SK-N-SH treated with all-trans-retinoic acid at 6 μM for 48 hours (cell line): ENCODE data around the gene SRPX2.

Source experiments
- ARNTL ChIP-seq: fragments of 450-650 bp; formaldehyde crosslinking; IDR thresholded peaks from 2 replicates; pipeline ENCODE4 v1.5.0; 2020; ENCODE audit warnings: low read depth, mild to moderate bottlenecking, moderate library complexity, borderline replicate concordance
- CREB5 ChIP-seq: fragments of 250-450 bp; sonication (Bioruptor Pico); IDR thresholded peaks from 2 replicates; pipeline ENCODE4 v1.5.1; 2020; ENCODE audit warnings: low read depth, mild to moderate bottlenecking, moderate library complexity
- CSDC2 ChIP-seq: fragments of 250-450 bp; sonication (Bioruptor Pico); IDR thresholded peaks from 2 replicates; pipeline ENCODE4 v1.5.0; 2020; ENCODE audit warnings: mild to moderate bottlenecking, moderate library complexity
- ESRRG ChIP-seq: fragments of 250-450 bp; sonication (Bioruptor Pico); IDR thresholded peaks from 2 replicates; pipeline ENCODE4 v1.6.1; 2021; ENCODE audit warnings: mild to moderate bottlenecking
- OSR1 ChIP-seq: fragments of 250-450 bp; sonication (Bioruptor Pico); IDR thresholded peaks from 2 replicates; pipeline ENCODE4 v1.8.0; 2022; ENCODE audit warnings: moderate library complexity, mild to moderate bottlenecking, inconsistent platforms
- PATZ1 ChIP-seq: fragments of 250-450 bp; sonication (Bioruptor Pico); IDR thresholded peaks from 2 replicates; pipeline ENCODE4 v1.8.0; 2020; ENCODE audit warnings: mild to moderate bottlenecking, moderate library complexity, borderline replicate concordance
- RARB ChIP-seq: fragments of 250-450 bp; sonication (Bioruptor Pico); IDR thresholded peaks from 2 replicates; pipeline ENCODE4 v1.8.0; 2021; ENCODE audit warnings: mild to moderate bottlenecking, moderate library complexity
- SNAI2 ChIP-seq: fragments of 250-450 bp; sonication (Bioruptor Pico); IDR thresholded peaks from 2 replicates; pipeline ENCODE4 v1.5.0; 2020; ENCODE audit warnings: mild to moderate bottlenecking, moderate library complexity
- TSHZ2 ChIP-seq: fragments of 250-450 bp; sonication (Bioruptor Pico); IDR thresholded peaks from 2 replicates; pipeline ENCODE4 v1.5.0; 2020; ENCODE audit warnings: mild to moderate bottlenecking, moderate library complexity
- ZC3H10 ChIP-seq: fragments of 250-450 bp; sonication (Bioruptor Pico); IDR thresholded peaks from 2 replicates; pipeline ENCODE4 v1.5.1; 2021; ENCODE audit warnings: mild to moderate bottlenecking, moderate library complexity
- ZFP3 ChIP-seq: fragments of 250-450 bp; sonication (Bioruptor Pico); IDR thresholded peaks from 2 replicates; pipeline ENCODE4 v1.5.0; 2020; ENCODE audit warnings: mild to moderate bottlenecking, moderate library complexity
- ZFP30 ChIP-seq: fragments of 450-650 bp; formaldehyde crosslinking; IDR thresholded peaks from 2 replicates; pipeline ENCODE4 v1.5.0; 2022; ENCODE audit warnings: mild to moderate bottlenecking, moderate library complexity
- ZNF565 ChIP-seq: fragments of 450-650 bp; formaldehyde crosslinking; conservative IDR thresholded peaks from 2 replicates; pipeline ENCODE4 v1.5.0; 2020; ENCODE audit warnings: low read depth, mild to moderate bottlenecking, moderate library complexity
- ZNF70 ChIP-seq: fragments of 450-650 bp; formaldehyde crosslinking; IDR thresholded peaks from 2 replicates; pipeline ENCODE4 v1.5.0; 2020; ENCODE audit warnings: mild to moderate bottlenecking, moderate library complexity

DNA sequence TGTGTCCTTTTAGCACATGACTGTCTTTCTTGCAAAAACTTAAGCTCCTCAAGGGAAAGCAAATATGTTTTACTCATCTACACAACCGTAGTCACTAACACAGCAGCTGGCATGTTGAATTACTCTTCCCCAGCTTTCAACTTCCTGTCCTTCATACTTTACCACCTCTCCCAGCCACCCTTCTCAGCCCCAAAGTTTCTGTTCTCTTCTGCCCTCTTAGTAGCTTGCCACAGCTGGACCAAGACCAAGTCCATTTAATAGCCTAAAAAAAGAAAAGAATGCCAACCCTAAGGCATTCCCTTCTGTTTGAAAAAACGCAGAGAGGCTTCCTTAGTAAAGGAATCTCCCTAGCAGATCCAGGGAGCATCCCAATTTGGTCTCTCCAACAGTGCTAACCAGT is 36.8 kb downstream of the SRPX2 start:
- no peak for TF ChIP-seq RARB (CRISPR knock-in tag)
- TF ChIP-seq SNAI2 (CRISPR knock-in tag), result no peak
- no peak for TF ChIP-seq CSDC2 (CRISPR knock-in tag)
- no peak for TF ChIP-seq CREB5
- TF ChIP-seq ZFP30 (CRISPR knock-in tag), result no peak
- TF ChIP-seq ZC3H10 (CRISPR knock-in tag), result no peak
- TF ChIP-seq ARNTL (CRISPR knock-in tag), result no peak
- TF ChIP-seq ESRRG (CRISPR knock-in tag), result no peak
- TF ChIP-seq ZNF70 (CRISPR knock-in tag), result no peak
- TF ChIP-seq PATZ1 (CRISPR knock-in tag), result no peak
- no peak for TF ChIP-seq ZFP3 (CRISPR knock-in tag)
- no peak for TF ChIP-seq ZNF565
- no peak for TF ChIP-seq OSR1 (CRISPR knock-in tag)
- TF ChIP-seq TSHZ2 (CRISPR knock-in tag), result no peak
